Cardiac fibroblast (primary cell): ENCODE data around the gene TENT5C.

Source experiments
- DNase-seq, 2 donors: peaks; one replicate each; pipeline versions ENCODE4 v3.0.0 to v3.0.0-alpha.2; 2010; ENCODE audit warnings: low read depth in 2 of 2
- H3K4me3 ChIP-seq, 2 donors: replicated peaks in 1 of 2; 1 replicate in 1 of 2; 2 replicates in 1 of 2; pipeline ENCODE4 v1.5.1; 2011; ENCODE audit warnings: low read depth in 2 of 2, low read length in 2 of 2, mild to moderate bottlenecking in 2 of 2, moderate library complexity in 1 of 2
- TF ChIP-seq, protein P1 (sequence below): IDR thresholded peaks from one replicate; pipeline ENCODE4 v1.5.1; 2011; ENCODE audit warnings: low read depth, mild to moderate bottlenecking, low read length, inconsistent platforms

Gene TENT5C

DNA sequence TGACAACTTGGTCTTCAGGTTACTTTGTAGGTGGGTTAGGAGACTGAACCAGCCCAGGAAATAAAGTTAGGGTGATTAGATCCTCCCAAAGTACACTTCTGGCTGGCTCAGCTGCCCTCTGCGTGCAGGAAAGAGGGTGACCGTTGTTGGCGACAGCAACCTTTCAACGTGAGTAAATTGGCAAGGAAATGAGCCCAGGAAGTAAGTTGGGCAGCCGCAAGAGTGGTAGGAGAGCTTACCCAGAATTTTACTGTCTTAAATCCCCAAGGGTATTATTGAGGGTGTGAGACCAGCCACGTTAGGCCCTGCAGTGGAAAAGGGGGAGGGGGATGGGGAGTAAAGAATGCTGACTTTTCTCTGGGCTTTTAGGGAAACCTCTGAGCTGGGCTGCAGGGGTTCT, 1.6 kb downstream of the TENT5C start:
- TF ChIP-seq, protein P1, sequence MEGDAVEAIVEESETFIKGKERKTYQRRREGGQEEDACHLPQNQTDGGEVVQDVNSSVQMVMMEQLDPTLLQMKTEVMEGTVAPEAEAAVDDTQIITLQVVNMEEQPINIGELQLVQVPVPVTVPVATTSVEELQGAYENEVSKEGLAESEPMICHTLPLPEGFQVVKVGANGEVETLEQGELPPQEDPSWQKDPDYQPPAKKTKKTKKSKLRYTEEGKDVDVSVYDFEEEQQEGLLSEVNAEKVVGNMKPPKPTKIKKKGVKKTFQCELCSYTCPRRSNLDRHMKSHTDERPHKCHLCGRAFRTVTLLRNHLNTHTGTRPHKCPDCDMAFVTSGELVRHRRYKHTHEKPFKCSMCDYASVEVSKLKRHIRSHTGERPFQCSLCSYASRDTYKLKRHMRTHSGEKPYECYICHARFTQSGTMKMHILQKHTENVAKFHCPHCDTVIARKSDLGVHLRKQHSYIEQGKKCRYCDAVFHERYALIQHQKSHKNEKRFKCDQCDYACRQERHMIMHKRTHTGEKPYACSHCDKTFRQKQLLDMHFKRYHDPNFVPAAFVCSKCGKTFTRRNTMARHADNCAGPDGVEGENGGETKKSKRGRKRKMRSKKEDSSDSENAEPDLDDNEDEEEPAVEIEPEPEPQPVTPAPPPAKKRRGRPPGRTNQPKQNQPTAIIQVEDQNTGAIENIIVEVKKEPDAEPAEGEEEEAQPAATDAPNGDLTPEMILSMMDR, result no peak
- DNase-seq, result peak in 1 of 2 donors; percentile 5
- no peak overlapping the region for H3K4me3 ChIP-seq

DNA sequence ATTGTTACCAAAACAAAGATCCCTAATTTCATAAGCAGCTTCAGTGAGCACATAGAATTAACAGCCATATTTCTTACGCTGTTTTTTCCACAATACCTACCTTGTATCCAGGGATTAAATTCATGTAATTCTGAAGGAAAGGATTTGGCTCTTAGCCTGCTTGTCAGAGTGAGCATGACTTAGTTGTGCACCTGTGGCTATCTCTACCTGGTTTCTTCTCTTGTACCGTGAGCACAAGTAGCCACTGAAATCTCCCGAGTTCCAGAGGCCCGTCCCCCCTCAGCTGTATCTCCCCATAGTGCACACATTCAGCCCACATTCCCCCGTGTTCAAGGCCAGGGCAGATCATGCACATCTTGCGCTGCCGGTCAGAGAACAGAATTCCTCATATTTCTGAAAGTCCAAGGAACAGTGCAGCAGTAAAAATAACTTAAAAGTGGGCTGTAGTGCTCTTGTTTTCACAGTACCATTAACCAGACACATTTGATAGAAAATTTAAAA, 2.3 kb downstream of the TENT5C start:
- no peak overlapping the region for H3K4me3 ChIP-seq
- TF ChIP-seq, protein P1, result no peak
- DNase-seq, result no peak

DNA sequence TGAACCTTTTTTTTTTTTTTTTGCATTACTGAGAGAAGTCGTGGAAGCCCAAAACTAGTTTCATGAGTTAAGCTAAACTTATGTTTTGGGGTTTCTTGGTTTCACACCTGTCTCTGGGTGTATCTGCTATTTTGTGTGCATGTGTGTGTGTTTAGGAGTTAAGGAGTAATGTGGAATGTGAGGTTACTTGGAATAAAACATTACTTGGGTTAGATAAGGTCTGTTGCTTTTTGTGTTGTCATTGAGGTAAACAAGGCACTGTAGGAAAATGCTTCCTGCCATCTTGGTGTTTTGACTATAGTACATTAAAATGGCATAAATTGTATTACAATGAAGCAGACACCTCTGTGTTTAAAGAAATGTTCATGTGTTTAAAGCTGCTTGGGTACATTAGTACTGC, 2.9 kb downstream of the TENT5C start:
- no peak overlapping the region for H3K4me3 ChIP-seq
- TF ChIP-seq, protein P1, result no peak
- no peak for DNase-seq

DNA sequence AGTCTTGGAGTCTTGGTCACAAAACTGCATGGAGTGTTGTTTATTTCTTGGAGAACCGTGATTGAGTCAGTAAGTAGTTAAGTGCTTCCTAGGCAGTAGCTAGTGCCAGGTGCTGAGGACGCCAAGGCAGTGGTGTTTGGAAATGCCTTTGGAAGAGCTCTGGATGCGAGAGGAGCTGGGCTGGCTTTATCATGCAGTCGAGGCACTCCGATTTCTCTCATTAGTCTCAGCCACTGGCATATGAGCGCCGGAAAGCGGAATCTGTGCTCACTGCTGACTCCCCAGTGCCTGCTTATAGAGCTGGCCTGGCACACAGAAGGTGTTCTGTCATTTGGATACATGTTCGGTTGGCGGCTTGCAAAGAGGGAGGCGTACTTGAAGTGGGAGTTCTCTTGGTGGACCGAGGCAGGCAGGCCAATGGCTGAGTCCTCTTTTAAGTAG, 3.6 kb downstream of the TENT5C start:
- DNase-seq, result no peak
- no peak overlapping the region for H3K4me3 ChIP-seq
- TF ChIP-seq, protein P1, result no peak

DNA sequence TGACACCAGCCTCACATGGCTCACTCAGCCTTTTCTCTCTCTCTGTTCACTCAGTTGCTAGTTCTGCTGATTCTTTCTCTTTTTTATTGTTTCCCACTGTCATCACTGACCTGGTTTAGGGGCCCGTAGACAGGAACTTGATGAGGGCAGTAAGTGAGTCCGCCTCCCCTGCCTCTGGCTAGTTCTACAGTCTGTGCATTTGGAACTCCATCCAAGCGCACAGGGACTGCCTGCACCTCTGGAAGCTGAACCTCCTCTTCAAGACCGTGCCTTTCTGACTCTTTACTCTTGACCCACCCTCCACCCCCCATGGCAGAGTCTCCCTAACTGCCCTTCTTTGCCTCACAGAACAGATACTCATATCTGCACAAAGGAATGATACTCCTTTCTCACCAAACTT, 4.2 kb downstream of the TENT5C start:
- DNase-seq, result no peak
- TF ChIP-seq, protein P1, result no peak
- H3K4me3 ChIP-seq, result no peak overlapping the region

DNA sequence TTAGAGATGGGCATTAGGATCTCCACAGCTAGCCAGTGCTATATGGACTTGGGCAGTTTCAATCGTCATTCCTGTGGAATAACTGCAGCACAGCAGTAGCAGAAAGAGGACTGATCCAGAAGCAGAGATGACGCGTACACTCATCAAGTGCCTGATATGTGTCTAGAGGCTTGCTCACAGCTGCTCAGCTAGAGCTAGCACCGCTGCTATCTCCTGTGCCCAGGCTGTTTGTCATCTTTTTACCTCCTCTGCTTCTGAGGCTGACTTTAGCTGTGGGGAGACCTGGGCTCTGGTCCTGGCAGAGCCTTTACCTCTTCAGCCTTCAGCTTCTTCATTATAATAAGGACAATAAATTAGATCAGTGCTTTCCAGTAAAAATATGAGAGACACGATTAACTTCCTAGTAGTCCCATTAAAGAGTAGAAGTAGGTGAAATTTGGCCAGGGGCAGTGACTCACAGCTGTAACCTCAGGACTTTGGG, 5.3 kb downstream of the TENT5C start:
- TF ChIP-seq, protein P1, result no peak
- peak; percentile 9 to 18 for DNase-seq
- H3K4me3 ChIP-seq, result no peak overlapping the region
